Renal cortical epithelial cell (primary cell): ENCODE data around the gene SPRR2G. TPM values are rescaled to one million over a fixed set of nuclear protein-coding genes. Genes with fewer than 3 reads are reported as not detected.
"Not testable (repeated sequence)": the region's sequence is repeated elsewhere in the genome, so short reads cannot be mapped to it uniquely, and the experiment has no call there.

ENCODE experiments used
- DNase-seq: peaks from one replicate; pipeline ENCODE4 v3.0.0-alpha.2; 2011; ENCODE audit warnings: low read depth
- total RNA-seq: library from RNA; depleted of rRNA; stranded (reverse); fragments of >200 nt; gene quantifications from 2 replicates; pipeline ENCODE4 v1.2.3, GENCODE V29; 2014

Gene SPRR2G
- total RNA-seq: not detected in 2 replicates

GRCh38 chr1:153150846-153151245, at the start of gene SPRR2G:
TSS of gene SPRR2G (minus strand) at chr1:153150890. CDS start at chr1:153150110, 780 bp downstream.
- no peak for DNase-seq

GRCh38 chr1:153195216-153195615, 44.5 kb upstream of the SPRR2G start:
- no peak for DNase-seq

GRCh38 chr1:153194331-153195050, 43.8 kb upstream of the SPRR2G start:
- DNase-seq: no peak

DNA sequence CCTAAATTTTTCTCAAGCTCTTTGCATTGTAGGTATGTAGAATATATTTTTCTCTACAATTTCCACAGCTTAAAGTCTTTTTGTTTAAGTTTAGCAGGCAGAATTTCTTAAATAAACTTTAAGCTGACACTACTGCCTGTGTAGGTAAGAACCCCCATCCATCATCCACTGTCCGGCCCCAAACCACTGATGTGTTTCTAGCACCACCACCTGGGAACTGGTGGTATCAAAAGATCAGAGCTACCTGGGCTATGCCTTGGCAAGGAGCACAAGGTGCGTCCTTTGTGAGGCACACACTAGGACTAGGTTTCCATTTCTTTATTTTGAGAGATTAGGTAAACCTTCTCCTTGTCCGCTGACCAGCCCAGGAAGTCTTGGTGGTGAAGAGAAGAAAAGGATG, 42.0 kb upstream of the SPRR2G start:
- no peak for DNase-seq

- DNase-seq: no peak
These were observed 39.7 kb upstream of the SPRR2G start for GRCh38 chr1:153190373-153190772.

DNA sequence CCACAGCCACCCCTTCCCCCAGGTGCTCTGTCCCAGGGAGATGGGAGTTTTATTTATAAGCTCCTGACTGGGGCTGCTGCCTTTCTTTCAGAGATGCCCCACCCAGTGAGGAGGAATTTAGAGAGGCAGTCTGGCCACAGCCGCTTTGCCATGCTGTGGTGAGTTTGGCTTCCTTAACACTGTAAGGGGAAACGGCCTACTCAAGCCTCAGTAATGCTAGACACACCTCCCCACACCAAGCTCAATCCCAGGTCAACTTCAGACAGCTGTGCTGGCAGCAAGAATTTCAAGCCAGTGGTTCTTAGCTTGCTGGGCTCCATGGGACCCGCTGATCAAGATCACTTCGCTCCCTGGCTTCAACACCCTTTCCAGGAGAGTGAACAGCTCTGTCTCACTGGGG, 37.6 kb upstream of the SPRR2G start:
- peak; percentile 9 for DNase-seq

DNA sequence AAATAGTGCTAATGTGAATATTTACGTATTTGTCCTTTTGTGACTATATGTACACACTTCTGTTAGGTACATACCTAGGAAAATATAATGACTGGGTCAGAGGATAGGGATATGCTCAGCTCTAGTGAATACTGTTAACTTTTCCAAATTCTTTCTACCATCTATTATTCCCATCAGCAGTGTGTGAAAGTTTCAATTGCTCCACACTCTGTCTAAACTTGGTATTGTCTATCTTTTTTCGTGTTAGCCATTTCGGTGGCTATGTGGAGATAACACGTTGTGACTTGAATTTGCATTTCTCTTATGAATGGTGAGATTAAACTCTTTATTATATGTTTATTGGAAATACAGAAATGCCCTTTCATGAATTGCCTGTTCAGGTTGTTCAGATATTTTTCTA, 29.9 kb upstream of the SPRR2G start:
- no peak for DNase-seq

DNA sequence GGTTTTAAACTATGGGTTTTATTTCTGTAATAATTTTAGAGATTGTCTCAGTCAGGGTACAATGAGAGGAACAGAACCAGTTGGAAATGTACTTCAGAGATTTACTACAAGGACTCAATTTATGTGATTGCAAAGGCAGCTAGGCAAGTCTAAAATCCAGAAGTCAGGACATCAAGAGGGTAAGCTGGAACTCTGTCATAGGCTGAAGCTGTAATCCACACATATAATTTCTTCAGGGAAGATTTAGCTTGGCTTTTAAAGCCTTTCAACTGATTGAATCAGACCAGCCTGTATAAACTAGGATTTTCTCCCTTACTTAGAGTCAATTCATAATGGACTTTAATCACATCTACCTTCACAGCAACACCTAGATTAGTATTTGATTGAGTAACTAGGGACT, 28.2 kb upstream of the SPRR2G start:
- no peak for DNase-seq

DNA sequence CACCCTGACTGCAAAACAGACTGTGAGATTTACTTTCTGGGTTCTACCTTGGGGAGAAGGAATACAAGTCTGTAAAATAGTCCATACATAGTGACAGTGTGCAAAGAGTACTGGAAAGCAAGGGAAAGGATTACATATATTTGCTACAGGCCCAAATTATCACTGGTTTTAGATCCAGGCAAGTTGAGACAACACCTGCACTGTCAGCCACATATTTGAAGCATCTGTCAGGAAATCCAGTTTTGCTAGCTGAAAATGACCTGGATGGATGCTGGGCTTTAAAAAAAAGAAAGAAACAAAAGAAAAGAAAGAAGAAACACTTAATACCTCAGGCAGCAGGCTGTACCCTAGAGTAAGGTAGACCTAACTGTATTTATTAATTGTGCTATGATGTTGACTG, 23.9 kb upstream of the SPRR2G start:
- DNase-seq: no peak

- no peak for DNase-seq
These were observed 18.0 kb upstream of the SPRR2G start for GRCh38 chr1:153168686-153169085.

DNA sequence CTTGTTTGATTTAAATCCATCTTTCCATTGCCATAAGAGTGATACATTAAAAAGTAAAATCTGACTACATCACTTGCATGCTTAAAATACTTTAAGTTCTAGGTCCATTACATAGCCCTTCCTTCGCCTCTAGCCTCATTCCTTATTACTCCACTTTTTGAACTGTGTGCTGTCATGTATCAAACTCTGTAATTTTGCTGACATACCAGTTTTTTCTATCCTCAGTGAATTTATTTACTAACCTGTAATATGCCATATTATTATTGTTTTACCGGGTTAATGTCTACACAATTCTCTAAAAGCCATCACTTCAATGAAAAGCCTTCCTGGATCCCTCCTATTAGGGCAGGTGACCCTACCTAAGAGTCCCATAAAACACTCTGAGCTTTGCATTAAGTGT, 4.9 kb upstream of the SPRR2G start:
- DNase-seq: no peak

DNA sequence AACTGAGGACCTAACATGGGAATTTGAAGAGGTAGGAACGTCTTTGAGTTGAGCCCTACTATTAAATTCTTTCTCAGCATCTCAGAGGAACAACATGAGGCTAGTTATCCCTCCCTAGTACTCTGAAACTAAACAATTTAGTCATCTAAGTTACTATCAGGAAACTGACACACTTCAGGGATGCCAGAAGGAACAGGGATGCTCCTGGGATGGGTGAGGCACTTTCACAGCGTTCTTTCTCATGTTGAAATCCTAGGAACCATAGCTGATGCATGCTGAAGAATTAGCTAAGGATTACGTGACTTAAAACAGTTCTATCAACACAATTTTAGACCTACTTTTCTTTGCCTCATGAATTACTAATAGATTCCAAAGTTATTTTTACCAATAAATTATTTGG, 1.8 kb upstream of the SPRR2G start:
- no peak for DNase-seq

DNA sequence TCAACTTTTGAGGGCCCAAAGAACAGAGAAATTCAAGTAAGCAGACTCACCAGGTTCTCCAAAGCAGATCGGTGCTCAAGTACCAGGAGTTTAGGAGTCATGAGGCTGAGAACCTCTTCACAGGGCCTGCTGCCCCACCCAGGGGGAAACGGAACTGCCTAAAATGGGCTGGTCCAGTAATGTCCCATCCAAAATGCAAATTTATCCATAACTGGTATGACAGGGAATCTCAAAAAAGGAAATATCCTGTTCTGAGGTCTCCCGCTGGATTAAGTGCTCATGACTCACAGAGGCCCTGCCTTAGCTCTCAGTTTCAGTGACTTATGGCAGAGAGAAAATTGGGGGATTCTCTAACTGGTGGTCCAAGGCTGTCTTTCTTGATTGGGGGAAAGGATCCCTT, 9.3 kb downstream of the SPRR2G start:
- DNase-seq: no peak

GRCh38 chr1:153140484-153140883, 10.2 kb downstream of the SPRR2G start:
- no peak for DNase-seq

GRCh38 chr1:153133743-153134142, 16.9 kb downstream of the SPRR2G start:
- DNase-seq: no peak

GRCh38 chr1:153133267-153133666, 17.4 kb downstream of the SPRR2G start:
- no peak for DNase-seq

GRCh38 chr1:153128688-153129087, 22.0 kb downstream of the SPRR2G start:
- not testable (repeated sequence) for DNase-seq

DNA sequence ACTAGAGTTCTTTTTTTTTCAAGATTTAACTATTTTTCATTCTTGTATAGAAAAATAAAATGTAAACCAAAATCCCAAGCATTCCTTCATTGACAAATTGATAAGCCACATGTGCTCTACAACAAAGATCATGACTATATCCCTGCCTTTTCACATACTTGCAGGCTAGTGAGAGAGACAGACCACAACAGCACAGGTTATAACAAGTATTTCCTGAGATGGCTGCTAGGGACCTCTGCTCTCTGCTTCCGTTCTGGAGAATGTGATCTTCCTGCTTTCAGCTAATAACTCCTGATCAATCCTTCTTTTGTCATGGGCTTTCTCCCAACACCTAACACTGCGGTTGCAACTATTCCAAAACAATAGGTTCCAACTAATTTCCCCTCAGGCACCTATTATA, 23.4 kb downstream of the SPRR2G start:
- DNase-seq: no peak

DNA sequence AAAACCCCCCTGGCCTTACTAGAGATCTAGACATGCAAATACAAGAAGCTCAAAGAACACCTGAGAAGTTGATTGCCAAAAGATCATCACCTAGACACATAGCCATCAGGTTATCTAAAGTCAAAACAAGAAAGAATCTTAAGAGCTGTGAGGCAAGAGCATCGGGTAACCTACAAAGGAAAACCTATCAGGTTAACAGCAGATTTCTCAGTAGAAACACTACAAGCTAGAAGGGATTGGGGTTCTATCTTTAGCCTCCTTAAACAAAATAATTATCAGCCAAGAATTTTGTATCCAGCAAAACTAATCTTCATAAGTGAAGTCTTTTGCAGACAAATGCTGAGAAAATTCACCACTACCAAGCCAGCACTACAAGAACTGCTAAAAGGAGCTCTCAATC, 25.2 kb downstream of the SPRR2G start:
- no peak for DNase-seq

GRCh38 chr1:153123793-153124192, 26.9 kb downstream of the SPRR2G start:
- not testable (repeated sequence) for DNase-seq

DNA sequence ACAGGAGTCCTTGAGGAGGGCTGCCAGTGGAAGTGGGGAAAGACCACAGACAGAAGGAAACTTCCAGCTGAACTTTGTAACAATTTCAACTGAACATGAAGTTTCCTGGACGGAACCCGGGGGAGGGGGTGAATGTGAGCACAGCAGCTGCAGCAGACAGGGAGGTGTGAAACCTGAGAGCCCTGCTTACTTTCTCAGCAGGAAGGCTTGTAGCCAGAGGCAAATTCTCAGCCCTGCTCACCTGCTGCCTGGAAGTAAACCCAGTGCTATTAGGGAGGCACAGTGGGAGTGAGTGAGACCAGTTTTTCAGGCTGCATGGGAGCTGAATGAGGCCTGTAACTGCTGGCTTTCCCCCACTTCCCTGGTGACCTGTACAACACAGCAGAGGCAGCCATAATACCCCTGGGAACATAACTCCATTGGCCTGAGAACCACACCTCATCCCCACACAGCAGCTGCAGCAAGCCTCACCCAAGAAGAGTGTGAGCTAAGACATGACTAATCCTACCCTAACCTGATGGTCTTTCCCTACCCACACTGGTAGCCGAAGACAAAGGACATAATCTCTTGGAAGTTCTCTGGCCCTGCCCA, 27.8 kb downstream of the SPRR2G start:
- DNase-seq: peak; percentile 75

DNA sequence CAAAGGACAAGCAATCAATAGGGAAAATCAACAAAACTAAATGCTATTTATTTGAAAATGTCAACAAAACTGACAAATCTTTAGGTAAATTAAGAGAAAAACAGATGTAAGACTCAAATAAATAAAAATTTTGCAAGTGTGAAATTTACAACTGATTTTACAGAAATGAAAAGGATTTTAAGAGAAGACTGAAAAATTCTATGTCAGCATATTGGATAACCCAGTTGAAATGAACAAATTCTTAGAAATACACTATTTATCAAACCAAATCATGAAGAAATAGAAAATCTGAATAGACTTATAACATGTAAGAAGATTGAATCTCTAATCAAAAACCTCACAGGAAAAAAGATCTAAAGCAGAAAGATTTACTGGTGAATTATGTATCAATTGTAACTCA, 29.7 kb downstream of the SPRR2G start:
- DNase-seq: no peak

DNA sequence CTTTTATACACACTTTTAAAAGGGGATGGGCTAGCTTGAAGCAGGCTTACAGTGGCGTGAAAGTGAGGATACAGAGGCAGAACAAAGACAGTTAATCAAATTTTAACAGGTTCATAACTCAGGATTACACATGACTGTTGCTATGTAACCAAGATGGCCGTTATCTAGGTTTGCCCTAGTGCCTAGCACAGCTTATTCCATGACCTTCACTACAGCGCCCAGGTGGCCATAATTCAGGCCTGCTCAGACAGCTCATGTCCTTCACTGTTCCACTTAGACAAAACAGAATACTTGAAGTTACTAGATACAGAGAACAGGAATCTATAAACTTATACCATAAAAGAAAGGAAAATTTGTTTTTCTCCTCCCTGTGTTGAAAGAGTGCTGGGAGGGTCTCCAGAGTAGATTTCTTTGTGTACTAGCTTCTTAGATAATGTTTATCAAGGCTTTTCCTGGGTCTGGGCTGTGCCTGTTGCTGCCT, 31.2 kb downstream of the SPRR2G start:
- no peak for DNase-seq

DNA sequence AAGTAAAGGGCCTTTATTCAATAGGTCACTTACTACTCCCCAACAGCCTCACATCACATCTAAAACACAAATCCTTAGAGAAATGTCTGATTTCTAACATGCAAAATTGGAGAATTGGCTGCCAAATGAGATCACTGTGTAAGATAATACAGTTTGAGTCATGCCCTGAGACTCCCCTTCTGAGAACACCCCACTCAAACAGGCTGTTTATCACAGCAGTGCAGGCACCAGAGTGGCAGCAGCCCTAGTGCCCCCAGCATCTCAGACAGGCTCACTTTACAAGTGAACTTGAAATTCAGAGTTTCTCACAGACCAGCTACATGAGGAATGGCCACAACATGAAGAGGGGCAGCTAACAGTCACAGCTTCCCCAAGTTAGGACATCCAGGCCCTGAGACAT, 35.4 kb downstream of the SPRR2G start:
- DNase-seq: not testable (repeated sequence)
